ENCODE data around the gene MFSD6. TPM values are rescaled to one million over a fixed set of nuclear protein-coding genes. Genes with fewer than 3 reads are reported as not detected.

Gene MFSD6
- total and polyA plus RNA-seq, 2 of the 8 experiments (the other 6 are each of a cell fraction or from before 2014, with no cell fraction given), result 1.8 to 5.1 TPM

DNA sequence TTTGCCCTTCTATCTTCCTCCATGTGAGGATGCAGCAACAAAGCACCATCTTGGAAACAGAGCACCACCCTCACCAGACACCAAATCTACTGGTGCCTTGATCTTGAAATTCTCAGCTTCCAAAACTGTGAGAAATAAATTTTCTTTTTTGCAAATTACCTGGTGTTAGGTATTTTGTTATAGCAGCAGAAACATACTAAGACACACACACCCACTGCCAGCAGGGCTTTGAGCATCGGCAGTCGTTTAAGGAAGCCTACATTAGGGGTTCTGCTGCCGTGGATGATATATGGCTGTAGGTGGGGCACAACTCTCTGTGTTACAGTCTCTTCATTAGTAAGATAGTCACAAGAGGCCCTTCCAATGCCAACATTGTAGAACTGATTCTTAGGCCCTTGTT, 20.7 kb upstream of the MFSD6 start:
- Histone ChIP-seq H4K91ac (replicated peaks; ENCODE audit: insufficient read length, low read length) (no peak overlapping the region), H3K9ac (replicated peaks in 1 of 4; ENCODE audit: extremely low read depth in 1 of 4, low read depth in 3 of 4, low read length in 3 of 4) (no peak overlapping the region), H3K14ac (ENCODE audit: insufficient read length) (no peak overlapping the region), H4K5ac (ENCODE audit: insufficient read length, low read depth, low read length) (no peak overlapping the region), H3K4me2 (ENCODE audit: insufficient read depth in 1 of 2, low read depth in 2 of 2, low read length in 2 of 2) (no peak overlapping the region), H2BK20ac (ENCODE audit: low read length) (no peak overlapping the region), H3K23ac (ENCODE audit: insufficient read length) (no peak overlapping the region), H3K23me2 (ENCODE audit: low read depth, low read length) (no peaks in the 10 kb centered on the region), H3K36me3 (ENCODE audit: control insufficient read depth in 2 of 4, insufficient read depth in 4 of 4, low read length in 3 of 4) (no peaks in the 10 kb centered on the region), H3K4ac (replicated peaks; ENCODE audit: insufficient read length, low read depth, low read length) (no peak overlapping the region), H2BK12ac (ENCODE audit: low read depth, low read length) (no peak overlapping the region), H4K8ac (ENCODE audit: extremely low read depth, insufficient read depth, low read length) (no peak overlapping the region), H4K20me1 (replicated peaks in 1 of 2; ENCODE audit: control insufficient read depth in 1 of 2, insufficient read depth in 2 of 2, low read length in 2 of 2) (no peaks in the 10 kb centered on the region), H3K4me3 (ENCODE audit: extremely low read depth in 1 of 4, insufficient read depth in 2 of 4, low read depth in 3 of 4, low read length in 4 of 4) (no peak overlapping the region), H2BK15ac (ENCODE audit: low read length) (no peak overlapping the region), H3K27me3 (replicated peaks in 1 of 4; ENCODE audit: control insufficient read depth in 3 of 4, extremely low read depth in 1 of 4, insufficient read depth in 3 of 4, low read length in 3 of 4) (peaks cover 0 to 1% (median 0%) of the 10 kb centered on the region in 4 experiments; a peak in 1 of 7 replicates), H3K18ac (ENCODE audit: extremely low read depth, low read length) (no peak overlapping the region), H2BK120ac (replicated peaks; ENCODE audit: low read depth, low read length) (no peak overlapping the region), H3K9me3 (ENCODE audit: insufficient read depth in 2 of 2, low read depth in 1 of 2, low read length in 1 of 2) (no peaks in the 10 kb centered on the region), H3K79me2 (ENCODE audit: control insufficient read depth in 1 of 2, insufficient read depth in 2 of 2, low read length in 2 of 2) (no peaks in the 10 kb centered on the region), H3K4me1 (replicated peaks in 1 of 4; ENCODE audit: control insufficient read depth in 3 of 4, insufficient read depth in 4 of 4, low read length in 3 of 4) (no peaks in the 10 kb centered on the region), H3K79me1 (ENCODE audit: low read depth, low read length) (no peaks in the 10 kb centered on the region), H2AFZ (ENCODE audit: low read length) (no peak overlapping the region), H3K27ac (ENCODE audit: low read depth, low read length) (no peak overlapping the region), H3K56ac (replicated peaks; ENCODE audit: insufficient read length, low read depth, low read length) (no peak overlapping the region), H2AK5ac (ENCODE audit: low read depth, low read length) (no peak overlapping the region), H2BK5ac (ENCODE audit: low read depth, low read length) (no peak overlapping the region)
- no peak for TF ChIP-seq BRCA1 (IDR thresholded peaks at IDR 0.05; ENCODE audit: low read depth, low read length)
- no peak for TF ChIP-seq PHF8 (conservative IDR thresholded peaks at IDR 0.05; ENCODE audit: low read depth, low read length)
- TF ChIP-seq, protein P1, sequence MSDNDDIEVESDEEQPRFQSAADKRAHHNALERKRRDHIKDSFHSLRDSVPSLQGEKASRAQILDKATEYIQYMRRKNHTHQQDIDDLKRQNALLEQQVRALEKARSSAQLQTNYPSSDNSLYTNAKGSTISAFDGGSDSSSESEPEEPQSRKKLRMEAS (IDR thresholded peaks at IDR 0.05), result no peak
- TF ChIP-seq POLR2AphosphoS5 (IDR thresholded peaks at IDR 0.05; ENCODE audit: low read depth, low read length), result no peak
- TF ChIP-seq HDAC6 (IDR thresholded peaks at IDR 0.05; ENCODE audit: low read depth, low read length), result no peak
- no peak for TF ChIP-seq YY1 (IDR thresholded peaks at IDR 0.05; ENCODE audit: low read depth, low read length)
- TF ChIP-seq EZH2 (IDR thresholded peaks at IDR 0.05; ENCODE audit: low read depth, low read length, severe bottlenecking), result no peak
- TF ChIP-seq CHD1 (IDR thresholded peaks at IDR 0.05; ENCODE audit: low read depth, low read length), result no peak
- TF ChIP-seq HDAC2 (IDR thresholded peaks at IDR 0.05; ENCODE audit: borderline replicate concordance in 1 of 2, low read depth in 2 of 2, low read length in 2 of 2), result no peak
- TF ChIP-seq CREB1 (IDR thresholded peaks at IDR 0.05), result no peak
- no peak for FAIRE-seq
- WGBS, 2 experiments (ENCODE audit: extremely low coverage in 1 of 2, insufficient coverage in 1 of 2, insufficient read length in 1 of 2, insufficient replicate concordance in 2 of 2, low coverage in 1 of 2, low lambda C conversion rate in 2 of 2, missing lambda C conversion rate in 1 of 2), result 90% methylated on average over 3 of the region's 3 CpGs; no CpG with 5 or more reads in 1 of the 2 experiments
- DNase-seq (ENCODE audit: low read depth in 1 of 2, low spot score in 2 of 2), result no peak
- CTCF ChIA-PET (ENCODE audit: partially characterized antibody), result interaction anchor here (0.9 to 2.4 kb wide), 3 partner anchors 21 to 207 kb away, joined by 3 to 7 read pairs (median 4); no protein-coding TSS in a partner anchor
- POLR2A ChIA-PET (ENCODE audit: partially characterized antibody), result no interaction called here
